Mesenchymal stem cell (in vitro differentiated cells and primary cell): Measurements from ENCODE around the gene CA10.

Source experiments
- DNase-seq: peaks from one replicate; pipeline ENCODE4 v3.0.0-alpha.2; 2013
- H2AFZ ChIP-seq: one replicate; pipeline ENCODE4 v1.6.1; 2013; ENCODE audit warnings: low read depth, mild to moderate bottlenecking, control low read depth, inconsistent platforms, low read length, moderate library complexity
- H2AK5ac ChIP-seq: 2 replicates; pipeline ENCODE4 v1.6.1; 2013; ENCODE audit warnings: low read length, moderate library complexity, mild to moderate bottlenecking, inconsistent platforms; ENCODE audit not compliant: severe bottlenecking
- H2BK120ac ChIP-seq: one replicate; pipeline ENCODE4 v1.6.1; 2013; ENCODE audit warnings: low read depth, mild to moderate bottlenecking, inconsistent platforms, low read length, moderate library complexity
- H2BK12ac ChIP-seq, 2 experiments: one replicate each; pipeline ENCODE4 v1.6.1; 2013; ENCODE audit warnings: inconsistent platforms in 2 of 2, low read length in 2 of 2, mild to moderate bottlenecking in 2 of 2, moderate library complexity in 2 of 2, control low read depth in 1 of 2
- H2BK15ac ChIP-seq: one replicate; pipeline ENCODE4 v1.6.1; 2013; ENCODE audit warnings: mild to moderate bottlenecking, low read depth, inconsistent platforms; ENCODE audit not compliant: poor library complexity, severe bottlenecking
- H2BK5ac ChIP-seq: 2 replicates; pipeline ENCODE4 v1.6.1; 2013; ENCODE audit warnings: low read depth, mild to moderate bottlenecking, low read length, control low read depth, inconsistent platforms; ENCODE audit not compliant: poor library complexity, severe bottlenecking
- H3K14ac ChIP-seq, 2 experiments: one replicate each; pipeline ENCODE4 v1.6.1; 2013; ENCODE audit warnings: inconsistent platforms in 2 of 2, low read length in 2 of 2, control low read depth in 1 of 2, mild to moderate bottlenecking in 1 of 2, moderate library complexity in 1 of 2
- H3K18ac ChIP-seq, 2 experiments: one replicate each; pipeline ENCODE4 v1.6.1; 2013; ENCODE audit warnings: inconsistent platforms in 2 of 2, low read length in 2 of 2, control low read depth in 1 of 2, low read depth in 1 of 2, mild to moderate bottlenecking in 1 of 2
- H3K23ac ChIP-seq, 2 experiments: one replicate each; pipeline ENCODE4 v1.6.1; 2013; ENCODE audit warnings: inconsistent platforms in 2 of 2, low read length in 2 of 2, mild to moderate bottlenecking in 2 of 2, moderate library complexity in 2 of 2, control low read depth in 1 of 2
- H3K27ac ChIP-seq: 2 replicates; pipeline ENCODE4 v1.5.1; 2013; ENCODE audit warnings: mild to moderate bottlenecking, moderate library complexity, low read length, control low read depth, inconsistent platforms; ENCODE audit not compliant: poor library complexity, severe bottlenecking
- H3K27me3 ChIP-seq, 2 experiments: 2 replicates each; pipeline versions ENCODE4 v1.6.1 to v1.7.0; 2013; ENCODE audit warnings: low read length in 2 of 2, mild to moderate bottlenecking in 2 of 2, moderate library complexity in 2 of 2, control low read depth in 1 of 2, inconsistent platforms in 1 of 2; ENCODE audit not compliant: control insufficient read depth in 1 of 2, insufficient read depth in 1 of 2
- H3K36me3 ChIP-seq, 2 experiments: 2 replicates each; pipeline versions ENCODE4 v1.6.1 to v1.7.0; 2013; ENCODE audit warnings: low read length in 2 of 2, control low read depth in 1 of 2, inconsistent platforms in 1 of 2, low read depth in 1 of 2, mild to moderate bottlenecking in 1 of 2; ENCODE audit not compliant: insufficient read depth in 2 of 2, control insufficient read depth in 1 of 2
- H3K4ac ChIP-seq, 2 experiments: one replicate each; pipeline ENCODE4 v1.6.1; 2013; ENCODE audit warnings: inconsistent platforms in 2 of 2, low read length in 2 of 2, mild to moderate bottlenecking in 2 of 2, moderate library complexity in 2 of 2, control low read depth in 1 of 2, low read depth in 1 of 2
- H3K4me1 ChIP-seq: 2 replicates; pipeline ENCODE4 v1.6.1; 2013; ENCODE audit warnings: low read depth, low read length, control low read depth; ENCODE audit not compliant: control insufficient read depth, insufficient read depth
- H3K4me2 ChIP-seq: 2 replicates; pipeline ENCODE4 v1.6.1; 2013; ENCODE audit warnings: low read length, mild to moderate bottlenecking, inconsistent platforms; ENCODE audit not compliant: poor library complexity, severe bottlenecking
- H3K4me3 ChIP-seq, 2 experiments: 2 replicates each; pipeline versions ENCODE4 v1.5.1 to v1.7.0; 2013; ENCODE audit warnings: low read length in 2 of 2, mild to moderate bottlenecking in 2 of 2, control low read depth in 1 of 2, low read depth in 1 of 2; ENCODE audit not compliant: insufficient read depth in 1 of 2
- H3K79me1 ChIP-seq: replicated peaks from 2 replicates; pipeline ENCODE4 v1.6.1; 2013; ENCODE audit warnings: mild to moderate bottlenecking, control low read depth, low read length, inconsistent platforms; ENCODE audit not compliant: poor library complexity, severe bottlenecking
- H3K9ac ChIP-seq: 2 replicates; pipeline ENCODE4 v1.7.0; 2013; ENCODE audit warnings: mild to moderate bottlenecking, low read length, moderate library complexity
- H3K9me3 ChIP-seq: 2 replicates; pipeline ENCODE4 v1.7.0; 2013; ENCODE audit warnings: mild to moderate bottlenecking, low read length; ENCODE audit not compliant: control insufficient read depth
- H4K8ac ChIP-seq: one replicate; pipeline ENCODE4 v1.6.1; 2013; ENCODE audit warnings: inconsistent platforms, mild to moderate bottlenecking, low read length, moderate library complexity
- H4K91ac ChIP-seq: one replicate; pipeline ENCODE4 v1.6.1; 2013; ENCODE audit warnings: mild to moderate bottlenecking, low read length, inconsistent platforms
- WGBS: methylation state at CpG from one replicate; pipeline ENCODE4 v1.1.7; 2013; ENCODE audit warnings: mixed read lengths; 5-methylcytosine and 5-hydroxymethylcytosine counted together

Gene CA10

GRCh38 chr17:51608251-51608933 is 550.1 kb downstream of the CA10 start:
- DNase-seq: no peak
- Histone ChIP-seq H2BK15ac (no peak overlapping the region), H2BK12ac (no peak overlapping the region), H3K27ac (no peak overlapping the region), H2AK5ac (no peak overlapping the region), H3K18ac (no peak overlapping the region), H2BK120ac (no peak overlapping the region), H3K79me1 (no peaks in the 10 kb centered on the region), H4K8ac (no peak overlapping the region), H2AFZ (no peak overlapping the region), H3K4me2 (no peak overlapping the region), H3K4me1 (no peaks in the 10 kb centered on the region), H3K9me3 (no peaks in the 10 kb centered on the region), H3K4ac (no peak overlapping the region), H2BK5ac (no peak overlapping the region), H3K27me3 (no peaks in the 10 kb centered on the region), H3K36me3 (no peaks in the 10 kb centered on the region), H4K91ac (no peak overlapping the region), H3K14ac (no peak overlapping the region), H3K23ac (no peak overlapping the region), H3K9ac (no peak overlapping the region), H3K4me3 (no peak overlapping the region)
- WGBS: 77% methylated on average over 8 of the region's 9 CpGs

- WGBS: 45% methylated on average over 2 of the region's 2 CpGs
- no peak overlapping the region for H3K4me2 ChIP-seq
- no peaks in the 10 kb centered on the region for H3K9me3 ChIP-seq
- no peak overlapping the region for H2AK5ac ChIP-seq
- H2BK15ac ChIP-seq: no peak overlapping the region
- H3K18ac ChIP-seq: no peak overlapping the region
- no peak overlapping the region for H2BK5ac ChIP-seq
- no peaks in the 10 kb centered on the region for H3K4me1 ChIP-seq
- no peak overlapping the region for H2BK12ac ChIP-seq
- no peaks in the 10 kb centered on the region for H3K36me3 ChIP-seq
- H3K4ac ChIP-seq: no peak overlapping the region
- no peak overlapping the region for H2BK120ac ChIP-seq
- no peak overlapping the region for H4K91ac ChIP-seq
- no peak for DNase-seq
- no peak overlapping the region for H4K8ac ChIP-seq
- H3K27ac ChIP-seq: no peak overlapping the region
- no peaks in the 10 kb centered on the region for H3K79me1 ChIP-seq
- no peaks in the 10 kb centered on the region for H3K27me3 ChIP-seq
- no peak overlapping the region for H3K14ac ChIP-seq
- no peak overlapping the region for H3K4me3 ChIP-seq
- no peak overlapping the region for H3K23ac ChIP-seq
- no peak overlapping the region for H2AFZ ChIP-seq
- H3K9ac ChIP-seq: no peak overlapping the region
Observed at GRCh38 chr17:51607512-51607911, 551.0 kb downstream of the CA10 start.

DNA sequence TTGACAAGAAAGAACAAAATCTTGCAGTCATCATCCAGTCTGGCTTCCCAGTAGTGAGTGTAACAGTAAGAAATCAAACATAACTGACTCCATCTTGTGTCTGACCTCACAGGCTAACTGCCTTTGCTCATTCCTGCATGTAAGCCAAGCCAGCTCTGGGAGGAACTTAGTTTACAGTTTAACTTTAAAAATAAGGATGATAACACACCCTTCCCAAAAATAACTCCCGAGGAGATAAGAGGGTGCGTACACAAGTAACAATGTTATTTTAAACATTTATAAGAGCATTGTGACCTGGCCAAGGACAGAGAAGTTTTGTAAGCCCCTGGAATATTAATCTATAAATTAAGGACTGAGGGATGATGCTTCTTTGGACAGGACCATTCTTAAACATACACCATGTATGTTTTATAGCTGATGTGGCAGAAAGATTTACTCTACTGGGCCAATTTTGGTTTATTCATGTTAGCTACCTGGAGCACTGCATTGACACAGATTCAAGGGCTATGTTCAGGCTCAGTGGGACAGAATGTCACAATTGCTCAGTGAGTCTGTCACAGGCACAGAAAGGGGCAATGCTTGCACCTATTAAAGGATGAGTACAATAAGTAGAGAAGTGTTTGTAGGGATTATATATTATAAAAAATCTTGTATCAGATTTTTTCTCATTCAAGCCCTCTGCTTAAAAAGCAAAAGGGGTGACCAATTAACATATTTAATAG is 554.1 kb downstream of the CA10 start:
- H3K9ac ChIP-seq: no peak overlapping the region
- no peak overlapping the region for H2BK12ac ChIP-seq
- H3K4me1 ChIP-seq: no peaks in the 10 kb centered on the region
- H2BK120ac ChIP-seq: no peak overlapping the region
- H3K23ac ChIP-seq: no peak overlapping the region
- no peak overlapping the region for H3K27ac ChIP-seq
- H3K36me3 ChIP-seq: no peaks in the 10 kb centered on the region
- H2BK5ac ChIP-seq: no peak overlapping the region
- no CpG with 5 or more reads among the region's 2 CpGs for WGBS
- H3K4me2 ChIP-seq: no peak overlapping the region
- no peak overlapping the region for H3K14ac ChIP-seq
- H2BK15ac ChIP-seq: no peak overlapping the region
- no peak for DNase-seq
- H3K79me1 ChIP-seq: no peaks in the 10 kb centered on the region
- no peak overlapping the region for H4K91ac ChIP-seq
- H3K4me3 ChIP-seq: no peak overlapping the region
- H3K18ac ChIP-seq: no peak overlapping the region
- no peak overlapping the region for H2AK5ac ChIP-seq
- H4K8ac ChIP-seq: no peak overlapping the region
- no peak overlapping the region for H3K4ac ChIP-seq
- no peak overlapping the region for H2AFZ ChIP-seq
- H3K27me3 ChIP-seq: no peaks in the 10 kb centered on the region
- no peaks in the 10 kb centered on the region for H3K9me3 ChIP-seq

DNA sequence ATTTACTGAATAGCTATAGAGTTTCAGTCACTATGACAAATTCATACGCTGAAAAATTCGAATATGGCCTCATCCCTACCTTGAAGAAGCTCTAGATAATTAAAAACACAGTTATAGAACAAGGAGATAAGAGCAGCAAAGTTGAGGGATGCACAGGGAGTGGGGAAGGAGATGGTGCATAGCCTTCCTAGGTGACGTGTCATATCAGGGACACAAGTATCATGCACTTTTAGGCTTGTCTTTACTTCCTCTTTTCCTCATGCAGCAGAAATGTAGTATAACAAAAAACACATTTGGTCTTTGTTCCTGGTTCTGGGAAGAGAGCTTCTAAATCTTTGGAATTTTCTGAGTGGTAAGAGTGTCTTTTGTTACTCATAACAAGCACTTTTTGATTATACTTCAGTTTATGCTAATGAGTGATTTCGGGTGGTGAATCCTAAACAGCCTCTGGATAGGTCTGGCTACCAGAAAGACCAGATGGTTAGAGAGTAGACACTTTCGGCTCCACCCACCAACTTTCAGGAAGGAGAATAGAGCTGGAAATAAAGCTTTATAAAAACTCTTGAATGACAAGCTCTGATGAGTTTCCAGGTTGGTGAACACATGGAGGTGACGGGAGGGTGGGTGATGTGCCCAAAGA is 556.8 kb downstream of the CA10 start:
- Histone ChIP-seq H3K79me1 (no peaks in the 10 kb centered on the region), H3K4me3 (no peak overlapping the region), H3K27ac (no peak overlapping the region), H3K18ac (no peak overlapping the region), H3K14ac (no peak overlapping the region), H3K4me1 (no peaks in the 10 kb centered on the region), H2BK12ac (no peak overlapping the region), H2BK5ac (no peak overlapping the region), H2AK5ac (no peak overlapping the region), H3K9ac (no peak overlapping the region), H4K91ac (no peak overlapping the region), H3K4ac (no peak overlapping the region), H3K36me3 (no peaks in the 10 kb centered on the region), H3K27me3 (no peaks in the 10 kb centered on the region), H3K9me3 (no peaks in the 10 kb centered on the region), H2AFZ (no peak overlapping the region), H4K8ac (no peak overlapping the region), H3K23ac (no peak overlapping the region), H2BK120ac (no peak overlapping the region), H2BK15ac (no peak overlapping the region), H3K4me2 (no peak overlapping the region)
- 74% methylated on average over 3 of the region's 6 CpGs for WGBS
- DNase-seq: no peak
